Measurements from ENCODE around the gene PCK1. TPM values are rescaled to one million over a fixed set of nuclear protein-coding genes. Genes with fewer than 3 reads are reported as not detected.

Gene PCK1
- total RNA-seq, 1 donor from 2014 or later: 7.7 TPM

- Histone ChIP-seq H3K4me3 (no peak overlapping the region), H3K27ac (no peak overlapping the region), H3K27me3 (no peaks in the 10 kb centered on the region), H3K9me3 (no peaks in the 10 kb centered on the region), H3K36me3 (no peaks in the 10 kb centered on the region), H3K4me1 (no peaks in the 10 kb centered on the region)
- TF ChIP-seq, protein P1, sequence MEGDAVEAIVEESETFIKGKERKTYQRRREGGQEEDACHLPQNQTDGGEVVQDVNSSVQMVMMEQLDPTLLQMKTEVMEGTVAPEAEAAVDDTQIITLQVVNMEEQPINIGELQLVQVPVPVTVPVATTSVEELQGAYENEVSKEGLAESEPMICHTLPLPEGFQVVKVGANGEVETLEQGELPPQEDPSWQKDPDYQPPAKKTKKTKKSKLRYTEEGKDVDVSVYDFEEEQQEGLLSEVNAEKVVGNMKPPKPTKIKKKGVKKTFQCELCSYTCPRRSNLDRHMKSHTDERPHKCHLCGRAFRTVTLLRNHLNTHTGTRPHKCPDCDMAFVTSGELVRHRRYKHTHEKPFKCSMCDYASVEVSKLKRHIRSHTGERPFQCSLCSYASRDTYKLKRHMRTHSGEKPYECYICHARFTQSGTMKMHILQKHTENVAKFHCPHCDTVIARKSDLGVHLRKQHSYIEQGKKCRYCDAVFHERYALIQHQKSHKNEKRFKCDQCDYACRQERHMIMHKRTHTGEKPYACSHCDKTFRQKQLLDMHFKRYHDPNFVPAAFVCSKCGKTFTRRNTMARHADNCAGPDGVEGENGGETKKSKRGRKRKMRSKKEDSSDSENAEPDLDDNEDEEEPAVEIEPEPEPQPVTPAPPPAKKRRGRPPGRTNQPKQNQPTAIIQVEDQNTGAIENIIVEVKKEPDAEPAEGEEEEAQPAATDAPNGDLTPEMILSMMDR (IDR thresholded peaks at IDR 0.05): no peak
- DNase-seq (ENCODE audit: low spot score in 2 of 2): no peak
- intact Hi-C loops (cut with DNase I): no loop called here
Observed at GRCh38 chr20:57573242-57573641, 12.3 kb downstream of the PCK1 start.

DNA sequence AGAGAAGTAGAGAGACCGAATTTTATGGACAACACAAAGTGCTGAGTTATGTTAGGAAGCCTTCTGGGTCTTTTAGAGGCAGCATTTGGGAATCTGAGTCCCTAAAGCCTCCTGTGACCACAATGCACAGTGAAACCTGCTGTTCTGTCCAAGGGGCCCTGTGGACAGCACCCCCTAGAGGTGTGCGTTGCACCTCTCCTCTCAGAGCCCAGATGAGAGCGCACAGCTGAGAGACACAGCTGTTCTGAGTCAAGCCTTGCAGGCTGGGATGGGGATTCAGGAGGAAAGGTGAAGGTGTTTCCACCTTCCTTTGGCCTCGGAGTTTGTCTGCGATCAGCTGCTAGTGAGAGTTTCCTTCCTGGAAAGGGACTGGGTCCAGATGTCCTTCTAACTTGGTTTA lies 13.0 kb downstream of the PCK1 start:
- H3K4me1 ChIP-seq: no peaks in the 10 kb centered on the region
- no peak overlapping the region for H3K27ac ChIP-seq
- H3K36me3 ChIP-seq: no peaks in the 10 kb centered on the region
- DNase-seq (ENCODE audit: low spot score in 2 of 2): no peak
- no peaks in the 10 kb centered on the region for H3K27me3 ChIP-seq
- no peaks in the 10 kb centered on the region for H3K9me3 ChIP-seq
- intact Hi-C loops (cut with DNase I): no loop called here
- TF ChIP-seq, protein P1 (IDR thresholded peaks at IDR 0.05): no peak
- no peak overlapping the region for H3K4me3 ChIP-seq

- TF ChIP-seq, protein P1 (IDR thresholded peaks at IDR 0.05): no peak
Observed at GRCh38 chr20:57574954-57575353, 14.0 kb downstream of the PCK1 start.

DNA sequence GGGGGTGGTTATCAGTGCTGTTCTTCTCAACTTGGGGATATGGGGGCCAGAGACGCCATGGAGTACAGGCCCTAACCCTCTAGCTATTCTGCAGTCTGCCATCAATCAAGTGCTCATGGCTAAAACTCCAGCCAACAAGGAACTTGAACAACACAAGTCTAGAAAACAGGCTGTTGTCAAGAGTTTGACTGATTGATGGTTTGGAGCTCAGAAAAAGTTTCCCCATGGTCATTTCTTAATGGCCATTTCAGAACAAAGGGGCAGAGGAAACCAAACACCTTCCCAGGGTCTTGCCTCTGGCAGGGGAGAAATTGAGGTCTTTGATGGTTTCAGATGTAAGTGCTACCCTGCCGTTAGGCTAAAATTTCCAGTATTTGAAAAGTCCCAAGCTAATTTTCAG lies 15.1 kb downstream of the PCK1 start:
- DNase-seq (ENCODE audit: low spot score in 2 of 2): no peak
- no peak overlapping the region for H3K27ac ChIP-seq
- no peaks in the 10 kb centered on the region for H3K27me3 ChIP-seq
- intact Hi-C loops (cut with DNase I): no loop called here
- peaks cover 0 to under 1% of the 10 kb centered on the region in 2 donors for H3K4me1 ChIP-seq
- no peak overlapping the region for H3K4me3 ChIP-seq
- H3K9me3 ChIP-seq: no peaks in the 10 kb centered on the region
- H3K36me3 ChIP-seq: no peaks in the 10 kb centered on the region
- TF ChIP-seq, protein P1 (IDR thresholded peaks at IDR 0.05): no peak

More at GRCh38 chr20:57574954-57575353, 14.0 kb downstream of the PCK1 start:
- no peaks in the 10 kb centered on the region for H3K36me3 ChIP-seq
- no peak for DNase-seq (ENCODE audit: low spot score in 2 of 2)
- intact Hi-C loops (cut with DNase I): no loop called here
- H3K4me3 ChIP-seq: no peak overlapping the region
- H3K4me1 ChIP-seq: no peaks in the 10 kb centered on the region
- no peak overlapping the region for H3K27ac ChIP-seq
- H3K9me3 ChIP-seq: no peaks in the 10 kb centered on the region
- H3K27me3 ChIP-seq: no peaks in the 10 kb centered on the region

DNA sequence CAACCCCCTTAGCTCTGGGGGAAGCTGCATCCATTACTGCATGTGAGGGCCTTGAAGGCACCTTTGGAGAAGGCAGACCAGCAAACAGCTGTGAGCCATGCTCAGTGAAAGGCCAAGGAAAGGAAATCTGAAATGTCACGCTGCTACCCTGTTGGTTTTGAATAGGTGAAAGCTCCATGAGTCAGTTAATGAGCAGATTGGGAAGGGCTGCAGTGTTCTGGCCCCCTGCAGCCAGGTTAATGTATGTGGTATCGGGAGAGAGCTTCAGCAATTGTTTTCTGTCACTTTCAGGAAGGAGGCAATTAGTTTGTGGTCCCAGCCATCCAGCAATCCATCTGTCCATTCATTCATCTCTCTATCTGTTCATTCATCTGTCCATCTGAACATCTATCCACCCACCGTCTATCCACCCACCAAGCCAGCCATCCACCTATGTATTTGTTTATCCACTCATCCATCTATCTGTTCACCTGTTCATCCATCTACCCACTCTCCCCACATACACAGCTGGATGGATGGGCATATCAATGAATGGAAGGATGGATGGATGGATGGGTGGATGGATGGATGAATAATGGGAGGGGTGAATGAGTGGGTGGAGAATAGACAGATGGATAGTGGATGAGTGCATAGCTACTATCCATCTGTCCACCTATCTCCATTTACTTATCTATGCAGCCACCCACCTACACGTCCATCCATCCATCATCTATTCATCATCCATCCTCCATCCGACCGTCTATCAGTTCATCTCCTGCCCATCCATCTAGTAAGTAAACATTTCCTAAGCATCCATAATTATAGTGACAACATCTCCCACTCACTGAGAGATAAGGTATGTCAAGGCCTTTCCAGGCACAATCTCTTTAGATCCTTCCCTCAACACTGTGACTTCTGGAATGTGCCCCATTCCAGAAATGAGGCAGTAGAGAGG lies 16.0 kb downstream of the PCK1 start:
- H3K36me3 ChIP-seq: no peaks in the 10 kb centered on the region
- intact Hi-C loops (cut with DNase I): no loop called here

More for the DNA sequence above, 16.0 kb downstream of the PCK1 start:
- Histone ChIP-seq H3K4me1 (peaks cover 0 to 10% of the 10 kb centered on the region in 2 donors), H3K27me3 (no peaks in the 10 kb centered on the region), H3K4me3 (no peak overlapping the region), H3K9me3 (no peaks in the 10 kb centered on the region), H3K27ac (no peak overlapping the region)
- no peak for DNase-seq (ENCODE audit: low spot score in 2 of 2)
- TF ChIP-seq, protein P1 (IDR thresholded peaks at IDR 0.05): no peak
